Mesothelial cell of epicardium (in vitro differentiated cells): ENCODE results near the gene ATP5ME. TPM values are rescaled to one million over a fixed set of nuclear protein-coding genes. Genes with fewer than 3 reads are reported as not detected.
A peak's percentile ranks its signal among the peaks of the same experiment; 100 is the strongest.

Experiments
- DNase-seq, 2 experiments: peaks; one replicate each; pipeline ENCODE4 v3.0.0; 2021; ENCODE audit warnings: low spot score in 2 of 2; ENCODE audit not compliant: unreplicated experiment in 2 of 2
- H3K27ac Mint-ChIP-seq: 2 replicates; pipeline ENCODE4 v1.8.0; 2021; ENCODE audit warnings: mixed read lengths
- H3K27me3 Mint-ChIP-seq: 2 replicates; pipeline ENCODE4 v1.8.0; 2021; ENCODE audit warnings: low read depth, mixed read lengths
- H3K36me3 Mint-ChIP-seq: 2 replicates; pipeline ENCODE4 v1.8.0; 2021; ENCODE audit warnings: mixed read lengths
- H3K4me1 Mint-ChIP-seq: 2 replicates; pipeline ENCODE4 v1.8.0; 2021; ENCODE audit warnings: mixed read lengths
- H3K4me3 Mint-ChIP-seq: 2 replicates; pipeline ENCODE4 v1.8.0; 2021; ENCODE audit warnings: mild to moderate bottlenecking, moderate library complexity, mixed read lengths
- H3K9me3 Mint-ChIP-seq: 2 replicates; pipeline ENCODE4 v1.8.0; 2021; ENCODE audit warnings: mixed read lengths
- CTCF ChIP-seq: fragments of 200-600 bp; sonication (generic); IDR thresholded peaks from one replicate; pipeline ENCODE4 v1.5.0; 2021; ENCODE audit warnings: antibody characterized with exemption; ENCODE audit not compliant: unreplicated experiment
- total RNA-seq: library from RNA; stranded (reverse); gene quantifications from 3 replicates; pipeline ENCODE4 v1.2.1, GENCODE V29; 2021

Gene ATP5ME
- total RNA-seq, 1 donor from 2014 or later, result 212 TPM

DNA sequence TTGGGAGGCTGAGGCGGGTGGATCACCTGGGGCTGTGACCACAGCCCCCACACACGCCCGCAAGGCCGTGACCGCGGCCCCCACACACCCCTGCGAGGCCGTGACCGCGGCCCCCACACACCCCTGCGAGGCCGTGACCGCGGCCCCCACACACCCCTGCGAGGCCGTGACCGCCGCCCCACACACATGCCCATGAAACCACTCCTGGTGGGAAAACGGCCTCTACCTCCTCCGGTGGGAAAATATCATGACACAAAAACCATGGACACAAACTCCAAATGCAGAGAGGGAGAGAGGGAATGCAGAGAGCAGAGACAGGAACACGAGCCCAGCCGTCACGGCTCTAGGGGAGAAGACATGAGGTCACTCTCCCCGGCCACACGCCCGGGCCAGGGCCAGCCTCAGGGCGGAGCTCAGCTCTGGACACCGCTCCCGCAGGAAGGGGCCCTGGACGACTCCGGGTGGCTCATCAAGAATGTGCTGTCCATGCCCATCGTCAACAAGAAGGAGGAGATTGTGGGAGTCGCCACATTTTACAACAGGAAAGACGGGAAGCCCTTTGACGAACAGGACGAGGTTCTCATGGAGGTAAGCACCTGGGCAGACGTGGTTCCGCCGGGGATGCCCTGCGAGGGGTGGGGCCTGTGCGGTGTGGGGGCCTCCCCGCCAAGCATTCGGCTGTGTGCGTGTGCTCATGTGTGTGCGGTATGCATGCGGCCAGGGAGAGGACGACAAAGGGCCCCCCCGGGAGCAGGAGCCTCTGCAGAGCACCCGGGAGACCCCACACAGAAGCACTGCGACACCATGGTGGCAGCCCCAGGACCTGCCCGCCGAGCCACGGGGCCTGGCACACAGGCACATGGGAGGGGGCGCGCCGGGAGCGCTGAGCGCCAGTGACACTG, 17.4 kb downstream of the ATP5ME start:
- peak overlapping the region; percentile 39 for H3K27ac Mint-ChIP-seq
- H3K27me3 Mint-ChIP-seq, result peaks cover 2% of the 10 kb centered on the region
- H3K4me3 Mint-ChIP-seq, result no peak overlapping the region

DNA sequence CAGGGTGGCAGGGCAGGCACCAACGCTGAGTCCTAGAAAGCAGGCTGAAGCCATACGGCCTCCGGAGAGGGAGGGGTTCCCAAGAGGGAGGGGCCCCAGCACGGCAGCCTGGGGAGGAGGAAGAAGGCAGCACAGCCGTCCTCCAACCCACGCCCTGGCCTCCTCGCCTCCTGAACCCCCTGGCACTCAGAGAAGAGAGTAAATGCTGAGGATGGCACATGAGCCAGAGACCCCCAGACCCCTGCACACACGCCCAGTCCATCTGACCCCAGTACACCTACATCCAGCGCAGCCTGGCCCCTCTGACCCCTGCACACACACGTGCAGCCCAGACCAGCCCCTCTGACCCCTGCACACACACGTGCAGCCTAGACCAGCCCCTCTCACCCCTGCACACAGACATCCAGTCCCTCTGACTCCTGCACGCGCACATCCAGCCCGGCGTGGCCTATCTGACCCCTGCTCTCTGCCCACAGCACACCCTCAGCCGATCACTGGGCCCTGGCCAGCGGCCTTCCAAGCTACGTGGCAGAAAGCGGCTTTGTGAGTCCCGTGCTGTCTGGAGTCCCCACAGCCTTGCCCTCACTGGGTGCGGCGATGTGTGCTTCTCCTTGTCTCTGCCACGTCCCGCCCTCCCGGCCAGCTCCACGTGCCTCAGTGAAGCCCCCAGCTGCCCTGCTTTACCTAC, 18.5 kb downstream of the ATP5ME start:
- no peak for DNase-seq
- no peak overlapping the region for H3K27ac Mint-ChIP-seq
- H3K4me3 Mint-ChIP-seq, result no peak overlapping the region
- H3K36me3 Mint-ChIP-seq, result peaks cover 4% of the 10 kb centered on the region
- peaks cover 4% of the 10 kb centered on the region for H3K4me1 Mint-ChIP-seq
- no peaks in the 10 kb centered on the region for H3K9me3 Mint-ChIP-seq
- peaks cover 2% of the 10 kb centered on the region for H3K27me3 Mint-ChIP-seq
- TF ChIP-seq CTCF, result no peak

More for the DNA sequence above, 17.4 kb downstream of the ATP5ME start:
- no peak for TF ChIP-seq CTCF
- DNase-seq, result no peak
- H3K4me1 Mint-ChIP-seq, result peaks cover 4% of the 10 kb centered on the region
- no peaks in the 10 kb centered on the region for H3K9me3 Mint-ChIP-seq
- H3K36me3 Mint-ChIP-seq, result peaks cover 9% of the 10 kb centered on the region

GRCh38 chr4:654871-655463, 19.1 kb downstream of the ATP5ME start:
- Mint-ChIP-seq H3K9me3 (no peaks in the 10 kb centered on the region), H3K27ac (no peak overlapping the region), H3K27me3 (peaks cover 2% of the 10 kb centered on the region), H3K4me1 (peaks cover 4% of the 10 kb centered on the region), H3K36me3 (peaks cover 1% of the 10 kb centered on the region), H3K4me3 (no peak overlapping the region)
- DNase-seq, result no peak
- no peak for TF ChIP-seq CTCF

GRCh38 chr4:654503-654845, 19.6 kb downstream of the ATP5ME start:
- no peak for TF ChIP-seq CTCF
- peaks cover 4% of the 10 kb centered on the region for H3K4me1 Mint-ChIP-seq
- no peak overlapping the region for H3K27ac Mint-ChIP-seq
- H3K27me3 Mint-ChIP-seq, result peaks cover 2% of the 10 kb centered on the region
- no peak overlapping the region for H3K4me3 Mint-ChIP-seq
- DNase-seq, result no peak
- H3K36me3 Mint-ChIP-seq, result no peaks in the 10 kb centered on the region
- H3K9me3 Mint-ChIP-seq, result no peaks in the 10 kb centered on the region

GRCh38 chr4:653831-654502, 20.1 kb downstream of the ATP5ME start:
- Mint-ChIP-seq H3K27me3 (peaks cover 2% of the 10 kb centered on the region), H3K4me1 (peaks cover 4% of the 10 kb centered on the region), H3K9me3 (no peaks in the 10 kb centered on the region), H3K27ac (no peak overlapping the region), H3K36me3 (no peaks in the 10 kb centered on the region), H3K4me3 (no peak overlapping the region)
- TF ChIP-seq CTCF, result no peak
- no peak for DNase-seq
